GM11168 (cell line): ENCODE measurements around the gene DSC3.
"Not testable (repeated sequence)": the region's sequence is repeated elsewhere in the genome, so short reads cannot be mapped to it uniquely, and the experiment has no call there.

Source experiments
- in situ Hi-C: fragments of 300-500 bp; cut with MboI; formaldehyde crosslinking; loops from one replicate; pipeline ENCODE4 v1.12.0; 2022; ENCODE audit warnings: low sequenced_read_pairs; ENCODE audit not compliant: unreplicated experiment

DSC3 gene

GRCh38 chr18:31042084-31042405 is 497 bp downstream of the DSC3 start:
- in situ Hi-C loops = no loop called here

GRCh38 chr18:31041271-31042083 is 1.1 kb downstream of the DSC3 start:
- in situ Hi-C loops = no loop called here

GRCh38 chr18:31040686-31041270 is 1.8 kb downstream of the DSC3 start:
- in situ Hi-C loops = no loop called here

- in situ Hi-C loops = no loop called here
Measured at GRCh38 chr18:31039426-31039825, 3.1 kb downstream of the DSC3 start.

GRCh38 chr18:31037686-31038085 is 4.9 kb downstream of the DSC3 start:
- in situ Hi-C loops = not testable (repeated sequence)

- in situ Hi-C loops = no loop called here
Measured at GRCh38 chr18:31034541-31034940, 8.0 kb downstream of the DSC3 start.

GRCh38 chr18:31030574-31031278 is 11.8 kb downstream of the DSC3 start:
- in situ Hi-C loops = no loop called here

- in situ Hi-C loops = no loop called here
Measured at GRCh38 chr18:31015715-31016434, 26.7 kb downstream of the DSC3 start.

GRCh38 chr18:31011455-31011854 is 31.1 kb downstream of the DSC3 start:
- in situ Hi-C loops = not testable (repeated sequence)

GRCh38 chr18:31010601-31011000 is 31.9 kb downstream of the DSC3 start:
- in situ Hi-C loops = no loop called here

GRCh38 chr18:30999887-31000628 is 42.5 kb downstream of the DSC3 start:
- in situ Hi-C loops = no loop called here

GRCh38 chr18:30999186-30999585 is 43.4 kb downstream of the DSC3 start:
- in situ Hi-C loops = no loop called here

- in situ Hi-C loops = no loop called here
Measured at GRCh38 chr18:30997223-30997622, 45.3 kb downstream of the DSC3 start.

GRCh38 chr18:30992231-30992630 is 50.3 kb downstream of the DSC3 start:
- in situ Hi-C loops = no loop called here

- in situ Hi-C loops = no loop called here
Measured at GRCh38 chr18:30991397-30991796, 51.1 kb downstream of the DSC3 start.

- in situ Hi-C loops = no loop called here
Measured at GRCh38 chr18:30989141-30989540, 53.4 kb downstream of the DSC3 start.

GRCh38 chr18:30988440-30988839 is 54.1 kb downstream of the DSC3 start:
- in situ Hi-C loops = no loop called here

GRCh38 chr18:30987467-30988241 is 54.9 kb downstream of the DSC3 start:
- in situ Hi-C loops = no loop called here

GRCh38 chr18:30985753-30986152 is 56.8 kb downstream of the DSC3 start:
- in situ Hi-C loops = no loop called here
